Sciatic nerve (tissue), 2 donors: Measurements from ENCODE around the gene FLT3. TPM values are rescaled to one million over a fixed set of nuclear protein-coding genes. Genes with fewer than 3 reads are reported as not detected.
"Not testable (repeated sequence)": the region's sequence is repeated elsewhere in the genome, so short reads cannot be mapped to it uniquely, and the experiment has no call there.

Source experiments
- ATAC-seq: fragments of 200-7000 bp; cut with Tn5 transposase; one replicate; pipeline ENCODE4 v1.9.1; 2020; ENCODE audit warnings: mild to moderate bottlenecking, moderate library complexity
- DNase-seq: peaks from one replicate; pipeline ENCODE4 v3.0.0-alpha.2; 2020; ENCODE audit warnings: low spot score
- intact Hi-C: fragments of 100-400 bp; cut with DNase I; formaldehyde crosslinking; loops from one replicate; pipeline ENCODE4 v1.14.2; 2022
- total RNA-seq: library from RNA; stranded (reverse); fragmentation: NEBNext Ultra II Directional; extraction: Animal tissue kit (Norgen Biotek cat#: 25700); gene quantifications from one replicate; pipeline ENCODE4 v1.2.1, GENCODE V29; 2021
- donor health status: DM: no; HTN: no; CAD: no.
- donor health status: DM: no; HTN: no; CAD: no.

Gene FLT3
- total RNA-seq, 1 donor from 2014 or later = 0.22 TPM

GRCh38 chr13:28022848-28023518 lies 77.4 kb downstream of the FLT3 start:
- intact Hi-C loops = no loop called here
- DNase-seq (no peak), ATAC-seq (no peak)

- ATAC-seq (no peak), DNase-seq (no peak)
- intact Hi-C loops = no loop called here
These were observed 86.1 kb downstream of the FLT3 start for GRCh38 chr13:28014301-28014700.

GRCh38 chr13:28013482-28013881 lies 86.9 kb downstream of the FLT3 start:
- DNase-seq = no peak
- no peak for ATAC-seq
- intact Hi-C loops = no loop called here

- DNase-seq (no peak), ATAC-seq (no peak)
- intact Hi-C loops = no loop called here
These were observed 87.5 kb downstream of the FLT3 start for GRCh38 chr13:28012896-28013295.

GRCh38 chr13:28012383-28012782 lies 88.0 kb downstream of the FLT3 start:
- intact Hi-C loops = no loop called here
- DNase-seq = no peak
- no peak for ATAC-seq

GRCh38 chr13:28010046-28010445 lies 90.3 kb downstream of the FLT3 start:
- intact Hi-C loops = no loop called here
- ATAC-seq (no peak), DNase-seq (no peak)

GRCh38 chr13:28005016-28005415 lies 95.4 kb downstream of the FLT3 start:
- ATAC-seq, intact Hi-C loops, DNase-seq: not testable (repeated sequence)

GRCh38 chr13:28002886-28003698 lies 97.3 kb downstream of the FLT3 start:
- no peak for DNase-seq
- intact Hi-C loops = no loop called here
- no peak for ATAC-seq

- ATAC-seq (peak; percentile 20), DNase-seq (no peak)
- intact Hi-C loops = no loop called here
These were observed 98.4 kb downstream of the FLT3 start for GRCh38 chr13:28001837-28002473.

- ATAC-seq (no peak), DNase-seq (no peak)
- intact Hi-C loops = no loop called here
These were observed 99.3 kb downstream of the FLT3 start for GRCh38 chr13:28001049-28001448.

GRCh38 chr13:28000567-28000966 lies 99.8 kb downstream of the FLT3 start:
- intact Hi-C loops = no loop called here
- no peak for ATAC-seq

GRCh38 chr13:27997904-27998522 lies 102.4 kb downstream of the FLT3 start:
- intact Hi-C loops = no loop called here
- DNase-seq (no peak), ATAC-seq (peak; percentile 63)

More at GRCh38 chr13:28000567-28000966, 99.8 kb downstream of the FLT3 start:
- no peak for DNase-seq

- no peak for ATAC-seq
- no peak for DNase-seq
- intact Hi-C loops = no loop called here
These were observed 108.5 kb downstream of the FLT3 start for GRCh38 chr13:27991881-27992280.

GRCh38 chr13:27988520-27988919 lies 111.9 kb downstream of the FLT3 start, which contains the start of gene URAD:
URAD (minus strand) TSS chr13:27988693; CDS start chr13:27988637, 56 bp downstream.
- ATAC-seq = no peak
- intact Hi-C loops = no loop called here
- DNase-seq = no peak

GRCh38 chr13:27985600-27985999 lies 114.8 kb downstream of the FLT3 start:
- DNase-seq (no peak), ATAC-seq (no peak)
- intact Hi-C loops = no loop called here

GRCh38 chr13:27982361-27982760 lies 118.0 kb downstream of the FLT3 start:
- DNase-seq (no peak), ATAC-seq (no peak)
- intact Hi-C loops = loop anchor here (5.0 kb wide), 1 partner anchor 150 kb away; no protein-coding TSS in a partner anchor

- DNase-seq (no peak), ATAC-seq (no peak)
- intact Hi-C loops = loop anchor here (5.0 kb wide), 1 partner anchor 149 kb away; no protein-coding TSS in a partner anchor
These were observed 119.2 kb downstream of the FLT3 start for GRCh38 chr13:27981006-27981708.

- DNase-seq (no peak), ATAC-seq (no peak)
- intact Hi-C loops = loop anchor here (5.0 kb wide), 1 partner anchor 148 kb away; no protein-coding TSS in a partner anchor
These were observed 119.9 kb downstream of the FLT3 start for GRCh38 chr13:27980280-27980998.
